Stimulated activated naive CD8-positive, alpha-beta T cell treated with anti-CD3 and anti-CD28 coated beads, Interleukin-15, Interleukin-2, amounts not matched to agents 100 ng/mL and 50 ng/mL, for 24 hours (primary cell): ENCODE measurements around the gene FKBP7.
A peak's percentile ranks its signal among the peaks of the same experiment; 100 is the strongest.

ENCODE experiments used
- H3K27ac Mint-ChIP-seq: one replicate; pipeline ENCODE4 v1.8.0; 2021; ENCODE audit warnings: mild to moderate bottlenecking, mixed read lengths
- H3K27me3 Mint-ChIP-seq: one replicate; pipeline ENCODE4 v1.8.0; 2021; ENCODE audit warnings: mixed read lengths
- H3K36me3 Mint-ChIP-seq: one replicate; pipeline ENCODE4 v1.8.0; 2021; ENCODE audit warnings: low read depth, mixed read lengths
- H3K4me1 Mint-ChIP-seq: one replicate; pipeline ENCODE4 v1.8.0; 2021; ENCODE audit warnings: low read depth, mixed read lengths
- H3K4me3 Mint-ChIP-seq: one replicate; pipeline ENCODE4 v1.8.0; 2021; ENCODE audit warnings: mild to moderate bottlenecking, mixed read lengths
- H3K9me3 Mint-ChIP-seq: one replicate; pipeline ENCODE4 v1.8.0; 2021; ENCODE audit warnings: mixed read lengths

FKBP7 gene

GRCh38 chr2:178414266-178415247 lies 63.8 kb downstream of the FKBP7 start:
- Mint-ChIP-seq H3K27me3 (peaks cover 4% of the 10 kb centered on the region), H3K4me3 (peak overlapping the region; percentile 88), H3K27ac (peak overlapping the region; percentile 93), H3K36me3 (no peaks in the 10 kb centered on the region), H3K4me1 (peaks cover 16% of the 10 kb centered on the region), H3K9me3 (no peaks in the 10 kb centered on the region)
